Mucosa of descending colon (tissue), 3 donors: Measurements from ENCODE around the gene PFDN5. TPM values are rescaled to one million over a fixed set of nuclear protein-coding genes. Genes with fewer than 3 reads are reported as not detected.

Source experiments
- ATAC-seq: fragments of 200-7000 bp; cut with Tn5 transposase; one replicate; pipeline ENCODE4 v1.9.1; 2020; ENCODE audit warnings: mild to moderate bottlenecking, moderate library complexity
- DNase-seq, 3 donors: peaks; one replicate each; pipeline ENCODE4 v3.0.0-alpha.2; 2020
- H3K36me3 ChIP-seq: fragments of 200-600 bp; one replicate; pipeline ENCODE4 v1.8.0; 2021; ENCODE audit warnings: low read depth, mild to moderate bottlenecking
- H3K4me1 ChIP-seq: fragments of 200-600 bp; one replicate; pipeline ENCODE4 v1.8.0; 2021; ENCODE audit warnings: low read depth, mild to moderate bottlenecking
- H3K4me3 ChIP-seq: fragments of 200-600 bp; one replicate; pipeline ENCODE4 v1.8.0; 2021; ENCODE audit warnings: mild to moderate bottlenecking
- H3K9me3 ChIP-seq: fragments of 200-600 bp; one replicate; pipeline ENCODE4 v1.8.0; 2021; ENCODE audit warnings: mild to moderate bottlenecking
- CTCF ChIP-seq: fragments of 200-600 bp; IDR thresholded peaks from one replicate; pipeline ENCODE4 v1.8.0; 2022; ENCODE audit warnings: antibody characterized with exemption, mild to moderate bottlenecking
- intact Hi-C, 2 donors: fragments of 100-400 bp; cut with DNase I in 1 of 2; cut with micrococcal nuclease in 1 of 2; formaldehyde crosslinking; loops; one replicate each; pipeline versions ENCODE4 v1.11.0 to v1.11.1; 2022; cut with DNase I, micrococcal nuclease
- total RNA-seq, 3 donors: library from RNA; stranded (reverse); fragmentation: NEBNext Ultra II Directional in 2 of 3; extraction: Animal tissue kit (Norgen Biotek cat#: 25700) in 2 of 3; gene quantifications; one replicate each; pipeline versions ENCODE4 v1.2.1 to v1.2.4, GENCODE V29; 2021 to 2023
- donor health status: DM: no; HTN: no; CAD: no; lungs with moderate emphysema.
- donor health status: DM: no; HTN: no; CAD: no.
- donor health status: DM: no; HTN: yes; CAD: no.

Gene PFDN5
- total RNA-seq, 3 donors from 2014 or later: 262 to 390 (median 268) TPM

- intact Hi-C loops: no loop called here
- TF ChIP-seq CTCF: no peak
- H3K4me1 ChIP-seq: peaks cover 21% of the 10 kb centered on the region
These were observed 2.8 kb downstream of the PFDN5 start for GRCh38 chr12:53298164-53298563.

DNA sequence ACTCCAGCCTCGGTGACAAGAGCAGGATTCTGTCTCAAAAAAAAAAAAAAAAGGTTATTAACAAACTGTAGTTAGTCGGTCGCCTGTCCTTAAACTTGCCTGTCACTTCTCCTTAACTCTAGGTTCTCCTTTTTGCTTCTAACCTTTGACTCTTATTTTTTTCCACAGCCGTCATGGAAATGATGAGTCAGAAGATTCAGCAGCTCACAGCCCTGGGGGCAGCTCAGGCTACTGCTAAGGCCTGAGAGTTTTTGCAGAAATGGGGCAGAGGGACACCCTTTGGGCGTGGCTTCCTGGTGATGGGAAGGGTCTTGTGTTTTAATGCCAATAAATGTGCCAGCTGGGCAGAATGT, 3.7 kb downstream of the PFDN5 start:
- intact Hi-C loops: no loop called here
- Histone ChIP-seq H3K36me3 (no peaks in the 10 kb centered on the region), H3K9me3 (no peaks in the 10 kb centered on the region), H3K4me3 (peak overlapping the region; percentile 59), H3K4me1 (peaks cover 21% of the 10 kb centered on the region)
- ATAC-seq (no peak), DNase-seq (peak in 1 of 3 donors; percentile 24)
- no peak for TF ChIP-seq CTCF

More at GRCh38 chr12:53298164-53298563, 2.8 kb downstream of the PFDN5 start:
- no peaks in the 10 kb centered on the region for H3K9me3 ChIP-seq
- no peaks in the 10 kb centered on the region for H3K36me3 ChIP-seq
- ATAC-seq (no peak), DNase-seq (no peak)
- H3K4me3 ChIP-seq: no peak overlapping the region

GRCh38 chr12:53299454-53300180, 4.3 kb downstream of the PFDN5 start, which contains the start of gene MYG1:
MYG1 (plus strand) TSS chr12:53299695; CDS start chr12:53299738, 43 bp downstream.
- intact Hi-C loops: no loop called here
- H3K4me3 ChIP-seq: peak within 1 kb of the TSS; percentile 59
- DNase-seq (peak; percentile 92 to 95 (median 93)), ATAC-seq (peak; percentile 90)
- no peaks in the 10 kb centered on the region for H3K36me3 ChIP-seq
- no peaks in the 10 kb centered on the region for H3K9me3 ChIP-seq
- no peak for TF ChIP-seq CTCF
- H3K4me1 ChIP-seq: peaks cover 21% of the 10 kb centered on the region

GRCh38 chr12:53300187-53300586, 4.8 kb downstream of the PFDN5 start:
- no peak for TF ChIP-seq CTCF
- Histone ChIP-seq H3K4me3 (peak overlapping the region; percentile 59), H3K4me1 (peaks cover 21% of the 10 kb centered on the region), H3K36me3 (no peaks in the 10 kb centered on the region), H3K9me3 (no peaks in the 10 kb centered on the region)
- intact Hi-C loops: no loop called here
- ATAC-seq: no peak
- DNase-seq: no peak

- H3K9me3 ChIP-seq: no peaks in the 10 kb centered on the region
- no peak for TF ChIP-seq CTCF
- peaks cover 7% of the 10 kb centered on the region for H3K36me3 ChIP-seq
- intact Hi-C loops: no loop called here
- no peak for ATAC-seq
- H3K4me1 ChIP-seq: peaks cover 14% of the 10 kb centered on the region
- no peak for DNase-seq
- H3K4me3 ChIP-seq: no peak overlapping the region
These were observed 7.6 kb downstream of the PFDN5 start for GRCh38 chr12:53302903-53303302.
